AG08395 (cell line): ENCODE data around the gene RAB40B.

Experiments used
- DNase-seq: peaks from one replicate; pipeline ENCODE4 v3.0.0; 2012; ENCODE audit warnings: mixed read lengths, low spot score

Gene RAB40B

DNA sequence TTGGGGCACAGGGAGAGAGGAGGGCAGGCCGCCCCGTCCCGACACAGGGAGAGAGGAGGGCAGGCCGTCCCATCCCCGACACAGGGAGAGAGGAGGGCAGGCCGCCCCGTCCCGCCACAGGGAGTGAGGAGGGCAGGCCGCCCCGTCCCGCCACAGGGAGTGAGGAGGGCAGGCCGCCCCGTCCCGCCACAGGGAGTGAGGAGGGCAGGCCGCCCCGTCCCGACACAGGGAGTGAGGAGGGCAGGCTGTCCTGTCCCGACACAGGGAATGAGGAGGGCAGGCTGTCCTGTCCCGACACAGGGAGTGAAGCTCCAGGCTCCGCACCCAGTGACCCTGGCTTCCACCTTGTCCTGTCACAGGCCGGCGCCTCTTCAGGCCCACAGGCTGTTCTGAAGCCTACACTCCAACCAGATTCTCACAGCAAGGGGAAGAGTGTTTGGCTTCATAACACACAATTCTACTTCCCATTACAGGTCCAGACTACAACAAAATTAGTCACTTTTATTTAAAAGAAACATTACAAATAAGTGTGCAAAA is 84.3 kb downstream of the RAB40B start:
- no peak for DNase-seq

DNA sequence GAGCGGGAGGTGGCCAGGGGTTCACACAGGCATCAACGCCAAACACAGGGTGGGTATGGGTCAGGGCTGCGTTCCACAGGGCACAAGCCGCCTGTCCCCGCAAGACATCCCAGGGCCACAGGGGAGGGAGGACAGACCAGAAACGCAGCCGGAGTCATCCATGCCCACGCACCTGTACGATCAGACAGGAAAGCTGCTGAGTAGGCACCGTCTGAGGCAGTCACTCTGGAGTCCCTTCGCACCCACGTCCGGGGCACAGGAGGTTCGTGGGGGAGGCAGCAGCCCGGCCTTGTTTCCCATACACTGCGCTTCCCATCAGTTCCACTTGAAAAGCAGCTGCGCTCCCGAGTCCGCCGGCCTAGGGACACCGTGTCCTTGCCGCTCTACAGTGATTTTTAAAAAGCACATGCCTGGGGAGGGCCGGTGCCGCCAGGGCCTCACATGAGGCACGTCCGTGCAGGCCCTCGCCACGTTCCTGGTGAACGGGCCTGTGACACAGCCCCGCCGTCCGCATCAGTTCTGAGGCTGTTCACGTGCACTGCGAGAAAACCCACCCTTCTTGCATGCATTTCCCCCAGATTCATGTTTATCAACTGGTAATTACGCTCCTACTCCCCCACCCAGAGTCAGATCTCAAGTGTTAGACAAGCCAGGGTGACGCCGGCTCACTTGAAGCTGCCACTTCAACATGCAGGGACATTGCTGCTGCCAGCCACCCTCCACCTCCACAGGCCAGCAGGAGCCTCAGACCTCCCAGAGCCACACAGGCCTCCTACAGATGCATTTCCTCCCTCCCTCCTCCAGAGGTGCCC is 85.0 kb downstream of the RAB40B start:
- DNase-seq = no peak

DNA sequence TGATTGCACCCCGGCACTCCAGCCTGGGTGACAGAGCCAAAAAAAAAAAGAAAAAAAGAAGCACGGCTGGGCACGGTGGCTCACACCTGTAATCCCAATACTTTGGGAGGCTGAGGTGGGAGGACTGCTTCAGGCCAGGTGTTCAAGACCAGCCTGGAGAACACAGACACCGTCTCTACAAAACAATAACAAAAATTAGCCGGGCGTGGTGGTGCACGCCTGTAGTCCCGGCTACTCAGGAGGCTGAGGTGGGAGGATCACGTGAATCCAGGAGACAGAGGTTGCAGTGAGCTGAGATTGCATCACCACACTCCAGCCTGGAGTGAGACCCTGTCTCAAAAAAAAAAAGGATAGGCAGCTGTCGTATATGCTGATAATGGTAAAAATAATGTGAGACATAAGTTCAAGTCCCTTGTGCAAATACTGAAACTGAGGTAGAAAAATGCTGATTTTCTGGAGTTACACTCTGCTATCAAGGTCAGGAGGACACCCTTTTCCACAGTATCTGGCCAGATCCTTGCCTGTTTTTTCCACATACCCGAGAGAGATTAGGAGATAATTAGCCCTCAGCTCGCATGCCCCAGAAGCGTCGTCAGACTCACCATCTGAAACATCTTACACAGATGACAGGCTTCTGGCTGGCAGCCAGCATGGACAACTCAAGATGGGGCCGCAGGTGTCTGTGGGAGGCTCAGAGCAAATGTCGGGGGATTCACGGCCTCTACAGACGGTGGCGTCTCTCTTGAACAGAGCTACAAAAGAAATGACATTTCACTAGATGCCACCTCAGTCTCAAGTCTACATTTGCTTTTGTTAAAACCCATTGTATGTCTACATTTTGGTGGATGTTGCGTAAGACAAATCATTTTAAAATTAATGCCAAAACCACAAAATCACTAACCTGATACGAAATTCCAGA is 87.1 kb downstream of the RAB40B start:
- peak; percentile 33 for DNase-seq

DNA sequence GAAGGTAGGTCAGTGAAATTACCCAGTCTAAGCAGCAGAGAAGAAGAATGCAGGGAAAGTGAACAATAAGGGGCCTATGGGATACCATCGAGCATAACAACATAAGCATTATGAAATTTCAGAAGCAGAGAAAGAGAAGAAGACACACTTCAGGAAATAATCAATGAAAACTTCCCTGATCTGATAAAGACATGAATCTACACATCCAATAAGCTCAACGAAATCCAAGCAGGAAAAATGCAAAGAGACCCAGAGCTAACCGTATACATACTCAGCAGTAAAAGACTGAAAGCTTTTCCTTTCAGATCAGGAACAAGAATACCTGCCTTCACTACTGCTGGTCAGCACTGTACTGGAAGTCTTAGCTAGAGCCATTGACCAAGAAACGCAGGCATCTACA is 88.8 kb downstream of the RAB40B start:
- DNase-seq = no peak

DNA sequence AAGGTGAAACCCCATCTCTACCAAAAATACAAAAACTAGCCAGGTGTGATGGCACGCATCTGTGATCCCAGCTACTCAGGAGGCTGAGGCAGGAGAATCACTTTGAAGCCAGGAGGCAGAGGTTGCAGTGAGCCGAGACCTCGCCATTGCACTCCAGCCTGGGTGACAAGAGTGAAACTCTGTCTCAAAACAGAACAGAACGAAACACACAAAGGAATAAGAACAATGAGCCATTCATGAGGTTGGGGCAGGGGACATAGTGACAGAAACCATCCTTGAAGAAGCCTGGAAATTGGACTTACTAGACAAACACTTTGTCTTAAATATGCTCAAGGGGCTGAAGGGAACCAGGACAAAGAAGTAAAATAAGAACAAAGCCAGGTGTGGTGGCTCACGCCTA is 89.7 kb downstream of the RAB40B start:
- no peak for DNase-seq

DNA sequence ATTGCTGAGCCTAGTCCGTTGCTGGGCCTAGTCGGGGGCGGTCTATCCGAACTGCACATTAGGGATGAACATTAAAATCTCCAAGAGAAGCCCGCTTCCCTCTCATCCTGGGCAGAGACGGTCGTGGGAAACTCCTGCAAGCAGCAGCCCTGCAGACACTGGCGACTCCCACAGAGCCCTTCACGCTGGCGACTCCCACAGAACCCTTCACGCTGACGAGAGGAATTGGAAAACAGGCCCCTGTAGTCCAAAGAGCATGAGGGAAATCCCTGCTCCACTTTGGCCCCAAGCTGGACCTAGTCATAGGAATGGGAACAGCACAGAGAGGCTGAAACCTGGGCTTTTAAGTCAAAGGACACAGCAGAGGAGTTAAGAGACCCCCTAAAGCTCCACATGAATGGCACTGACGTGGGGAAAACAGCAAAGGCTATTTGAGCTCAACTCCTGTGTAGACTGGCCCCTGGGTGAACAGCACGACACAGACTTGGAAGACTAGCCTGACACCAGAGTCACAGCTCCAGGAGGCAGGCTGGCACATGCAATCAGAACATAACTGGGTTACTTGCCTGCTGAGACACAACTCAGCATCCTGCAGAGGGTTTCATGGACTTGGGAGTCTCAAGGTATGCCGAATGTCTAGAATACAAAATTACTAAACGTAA is 92.4 kb downstream of the RAB40B start:
- no peak for DNase-seq
